Jurkat, Clone E6-1 (cell line): ENCODE results near the gene PRH1. TPM values are rescaled to one million over a fixed set of nuclear protein-coding genes. Genes with fewer than 3 reads are reported as not detected.

Source experiments
- DNase-seq: peaks from one replicate; pipeline ENCODE4 v3.0.0-alpha.2; 2011; ENCODE audit warnings: low read depth, low spot score
- H3K4me3 ChIP-seq: 2 replicates; pipeline ENCODE4 v1.5.1; 2011; ENCODE audit warnings: mild to moderate bottlenecking, low read length, control low read depth, moderate library complexity
- polyA plus RNA-seq: library from polyadenylated mRNA; unstranded; fragments of >200 nt; gene quantifications from one replicate; pipeline ENCODE4 v1.2.1, GENCODE V29; 2012; ENCODE audit warnings: missing spikeins; ENCODE audit not compliant: insufficient read length, insufficient read depth

PRH1 gene
- 5.6 TPM for polyA plus RNA-seq

DNA sequence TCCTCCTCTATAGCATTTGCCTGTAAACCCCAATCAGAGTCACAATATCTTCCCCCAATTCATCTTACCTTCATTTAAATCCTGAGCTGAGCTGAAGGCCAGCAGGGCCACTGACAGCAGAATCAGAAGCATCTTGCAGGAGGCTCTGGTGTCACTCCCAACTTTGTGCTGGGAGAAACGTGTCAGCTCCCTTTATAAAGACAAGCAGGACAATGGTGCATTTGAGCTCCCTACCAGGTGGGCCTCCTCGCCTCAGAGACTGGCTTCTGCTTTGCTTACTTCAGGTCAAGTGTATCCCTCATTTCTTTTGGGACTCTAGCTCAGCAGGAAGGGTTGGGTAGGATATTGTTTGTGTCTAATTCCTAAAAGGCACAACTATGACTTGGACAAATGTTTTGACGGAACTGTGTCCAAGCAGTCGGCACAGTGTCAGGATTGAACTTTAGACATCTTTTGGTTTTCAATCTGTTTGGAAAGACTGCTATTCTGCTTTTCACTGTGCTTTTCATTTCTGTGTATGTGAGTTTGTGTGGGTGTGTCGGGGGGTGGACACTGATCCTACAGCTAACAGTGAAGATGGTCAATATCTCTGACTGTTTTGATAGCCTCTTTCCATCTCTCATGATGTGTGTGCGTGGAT, at the start of gene PRH1:
TSS of gene PRH1 (minus strand) at position 170 of the 640 bp plus-strand sequence. CDS start at position 132, 38 bp downstream.
- no peak for DNase-seq
- H3K4me3 ChIP-seq = no peak within 1 kb of the TSS

DNA sequence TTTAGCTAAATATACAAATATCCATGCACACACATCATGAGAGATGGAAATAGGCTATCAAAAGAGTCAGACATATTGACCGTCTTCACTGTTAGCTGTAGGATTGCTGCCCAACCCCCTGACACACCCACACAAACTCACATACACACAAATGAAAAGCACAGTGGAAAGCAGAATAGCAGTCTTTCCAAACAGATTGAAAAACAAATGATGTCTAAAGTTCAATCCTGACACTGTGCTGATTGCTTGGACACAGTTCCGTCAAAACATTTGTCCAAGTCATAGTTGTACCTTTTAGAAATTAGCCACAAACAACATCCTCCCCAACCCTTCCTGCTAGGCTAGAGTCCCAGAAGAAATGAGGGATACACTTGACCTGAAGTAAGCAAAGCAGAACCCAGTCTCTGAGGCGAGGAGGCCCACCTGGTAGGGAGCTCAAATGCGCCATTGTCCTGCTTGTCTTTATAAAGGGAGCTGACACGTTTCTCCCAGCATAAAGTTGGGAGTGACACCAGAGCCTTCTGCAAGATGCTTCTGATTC, 44.8 kb upstream of the PRH1 start, which contains the start of gene PRH2:
TSS of gene PRH2 (plus strand) at position 491 of the 541 bp plus-strand sequence. CDS start at position 529, 38 bp downstream.
- DNase-seq = no peak
- no peak within 1 kb of the TSS for H3K4me3 ChIP-seq

DNA sequence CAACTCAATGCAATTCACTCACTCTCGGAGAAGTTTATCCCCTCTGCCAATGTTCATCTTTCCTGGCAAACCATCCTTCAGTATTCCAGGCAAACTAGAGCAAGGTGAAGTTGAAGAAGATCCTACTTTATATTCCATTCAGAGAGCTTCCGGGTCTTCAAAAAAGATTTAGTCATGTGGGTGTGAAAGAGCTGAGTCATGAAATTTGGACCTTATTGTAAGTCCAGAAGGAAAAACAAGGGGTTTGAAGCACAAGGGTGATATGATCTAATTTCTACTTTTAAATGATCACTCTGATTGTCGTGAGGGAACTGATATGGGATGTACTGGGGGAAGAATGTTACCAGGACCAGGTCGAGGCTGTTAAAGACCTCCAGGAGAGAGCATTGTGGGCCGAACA, 42.2 kb upstream of the PRH1 start:
- no peak for DNase-seq
- no peak overlapping the region for H3K4me3 ChIP-seq

GRCh38 chr12:10919809-10920208, 35.8 kb upstream of the PRH1 start:
- no peak overlapping the region for H3K4me3 ChIP-seq
- no peak for DNase-seq

DNA sequence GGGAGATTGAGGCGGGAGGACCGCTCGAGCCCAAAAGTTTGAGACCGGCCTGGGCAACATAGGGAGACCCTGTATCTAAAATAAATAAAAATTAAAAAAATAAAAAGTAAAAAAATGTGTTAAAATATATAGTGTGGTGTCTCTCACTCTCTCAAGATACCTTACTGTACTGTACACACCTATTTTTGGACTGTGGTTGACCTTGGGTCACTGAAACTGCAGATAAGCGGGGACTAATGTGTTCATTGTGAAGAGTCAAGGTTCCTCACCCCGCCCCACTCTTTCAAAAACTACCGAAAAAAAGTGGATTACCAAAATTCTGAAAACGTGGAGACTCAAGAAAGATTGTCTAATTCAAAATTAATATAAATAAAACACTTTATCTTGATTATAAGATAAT, 26.3 kb upstream of the PRH1 start:
- DNase-seq = no peak
- H3K4me3 ChIP-seq = no peak overlapping the region

GRCh38 chr12:10909462-10909861, 25.4 kb upstream of the PRH1 start, which contains the start of gene TAS2R13:
Gene TAS2R13, minus strand, starts transcription at chr12:10909562. Its CDS starts 264 bp downstream, at chr12:10909298.
- DNase-seq = no peak
- H3K4me3 ChIP-seq = no peak within 1 kb of the TSS

DNA sequence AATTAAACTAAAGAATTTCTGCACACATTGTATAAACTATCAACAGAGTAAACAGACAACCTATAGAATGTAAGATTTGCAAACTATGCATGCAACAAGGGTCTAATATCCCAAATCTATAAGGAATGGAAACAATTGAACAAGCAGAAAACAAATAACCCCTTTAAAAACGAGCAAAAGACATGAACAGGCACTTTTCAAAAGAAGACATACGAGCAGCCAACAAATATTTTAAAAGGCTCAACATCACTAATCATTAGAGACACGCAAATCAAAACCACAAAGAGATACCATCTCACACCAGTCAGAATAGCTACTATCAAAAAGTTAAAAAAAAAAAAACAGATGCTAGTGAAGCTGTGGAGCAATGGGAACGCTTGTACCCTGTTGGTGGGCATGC, 20.6 kb upstream of the PRH1 start:
- DNase-seq = no peak

GRCh38 chr12:10901427-10901826, 17.4 kb upstream of the PRH1 start:
- H3K4me3 ChIP-seq = no peak overlapping the region
- no peak for DNase-seq

More for the DNA sequence above, 20.6 kb upstream of the PRH1 start:
- no peak overlapping the region for H3K4me3 ChIP-seq

- H3K4me3 ChIP-seq = no peak overlapping the region
- no peak for DNase-seq
Measured at GRCh38 chr12:10900972-10901371, 16.9 kb upstream of the PRH1 start.

- H3K4me3 ChIP-seq = no peak overlapping the region
- DNase-seq = no peak
Measured at GRCh38 chr12:10900530-10900929, 16.5 kb upstream of the PRH1 start.

GRCh38 chr12:10896854-10897253, 12.8 kb upstream of the PRH1 start:
- DNase-seq = no peak
- H3K4me3 ChIP-seq = no peak overlapping the region

GRCh38 chr12:10891937-10892336, 7.9 kb upstream of the PRH1 start:
- H3K4me3 ChIP-seq = no peak overlapping the region
- no peak for DNase-seq

DNA sequence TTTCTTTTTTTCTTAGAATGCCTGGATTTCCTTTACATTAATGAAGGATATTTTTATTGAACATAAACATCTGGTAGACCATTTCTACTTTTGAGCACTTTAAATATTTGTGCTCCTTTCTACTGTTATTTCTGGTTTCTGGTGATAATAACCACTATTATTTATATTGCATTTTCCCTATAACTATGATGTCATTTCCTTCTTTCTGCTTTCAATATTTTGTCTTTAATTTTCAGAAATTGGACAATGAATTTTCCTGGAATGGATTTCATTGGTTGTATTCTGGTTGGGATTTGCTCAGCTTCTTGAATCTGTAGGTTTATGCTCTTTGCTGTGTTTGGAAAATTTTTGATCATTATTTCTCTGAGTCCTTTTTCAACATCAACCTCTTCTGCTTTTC, 5.2 kb upstream of the PRH1 start:
- no peak overlapping the region for H3K4me3 ChIP-seq
- DNase-seq = no peak

GRCh38 chr12:10873378-10873777, 10.7 kb downstream of the PRH1 start:
- no peak for DNase-seq
- no peak overlapping the region for H3K4me3 ChIP-seq

DNA sequence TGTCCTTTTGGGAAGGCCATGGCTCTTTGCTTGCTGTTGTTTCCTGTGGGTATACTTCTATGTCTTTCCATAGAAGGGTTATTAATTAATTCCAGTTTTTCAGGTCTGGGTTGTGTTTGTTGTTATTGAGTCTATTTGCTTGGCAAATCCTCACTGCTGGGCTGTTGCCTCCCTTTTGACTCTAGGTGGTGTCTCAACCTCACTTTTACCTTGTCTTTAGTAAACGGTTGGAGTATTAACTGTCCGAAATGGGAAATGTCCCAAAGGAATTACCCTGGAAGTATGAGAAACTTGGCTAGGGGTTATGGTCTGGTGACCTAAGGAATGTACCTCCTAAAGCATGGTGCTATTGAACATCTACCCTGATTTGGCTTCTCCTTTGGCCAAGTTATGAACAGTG, 16.7 kb downstream of the PRH1 start:
- no peak overlapping the region for H3K4me3 ChIP-seq
- DNase-seq = no peak

DNA sequence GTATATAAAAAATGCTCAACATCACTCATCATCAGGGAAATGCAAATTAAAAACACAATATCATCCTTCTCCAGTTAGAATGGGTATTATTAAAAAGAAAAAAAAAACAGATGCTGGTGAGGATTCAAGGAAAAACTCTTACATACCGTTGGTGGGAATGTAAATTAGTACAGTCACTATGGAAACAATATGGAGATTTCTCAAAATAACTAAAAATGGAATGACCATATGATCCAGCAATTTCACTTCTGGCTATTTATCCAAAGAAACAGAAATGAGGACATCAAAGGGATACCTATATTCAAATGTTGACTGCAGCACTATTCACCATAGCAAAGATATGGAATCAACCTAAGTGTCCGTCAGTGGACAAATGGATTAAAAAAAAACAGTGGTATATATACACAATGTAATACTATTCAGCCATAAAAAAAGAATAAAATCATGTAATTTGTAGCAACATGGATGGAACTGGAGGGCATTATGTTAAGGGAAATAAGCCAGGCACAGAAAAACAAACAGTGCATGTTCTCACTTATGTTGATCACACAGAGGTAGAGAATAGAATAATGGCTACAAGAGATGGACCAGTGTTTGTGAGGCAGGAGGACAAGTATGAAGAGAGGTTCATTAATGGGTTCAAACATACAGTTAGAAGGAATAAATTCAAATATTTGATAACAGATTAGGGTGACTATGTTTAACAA, 20.4 kb downstream of the PRH1 start:
- no peak for DNase-seq
- H3K4me3 ChIP-seq = no peak overlapping the region

DNA sequence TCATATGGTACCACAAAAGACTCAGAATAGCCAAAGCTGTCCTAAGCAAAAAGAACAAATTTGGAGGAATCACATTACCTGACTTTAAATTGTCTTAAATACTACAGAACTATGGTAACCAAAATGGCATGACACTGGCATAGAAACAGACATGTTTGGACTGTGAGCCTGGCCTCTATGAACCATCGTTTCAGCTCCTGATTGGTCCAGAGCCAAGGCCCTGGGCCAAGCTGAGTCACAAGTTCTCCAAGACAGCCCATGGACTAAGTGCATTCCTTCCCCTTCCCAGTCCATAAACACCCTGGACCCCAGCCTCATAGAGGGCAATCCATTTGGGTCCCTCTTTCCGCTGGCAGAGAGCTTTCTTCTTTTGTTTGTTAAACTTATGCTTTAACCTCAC, 22.7 kb downstream of the PRH1 start:
- no peak for DNase-seq
- H3K4me3 ChIP-seq = no peak overlapping the region

- H3K4me3 ChIP-seq = no peak overlapping the region
- no peak for DNase-seq
Measured at GRCh38 chr12:10855807-10856206, 28.2 kb downstream of the PRH1 start.

- no peak for DNase-seq
Measured at GRCh38 chr12:10853776-10854175, 30.3 kb downstream of the PRH1 start.

GRCh38 chr12:10851243-10851858, 32.7 kb downstream of the PRH1 start:
- H3K4me3 ChIP-seq = no peak overlapping the region
- no peak for DNase-seq

More at GRCh38 chr12:10853776-10854175, 30.3 kb downstream of the PRH1 start:
- H3K4me3 ChIP-seq = no peak overlapping the region
